HepG2 (cell line): ENCODE measurements around the gene CAGE1. TPM values are rescaled to one million over a fixed set of nuclear protein-coding genes. Genes with fewer than 3 reads are reported as not detected.

Source experiments
- ETV5 ChIP-seq: IDR thresholded peaks from 2 replicates; pipeline ENCODE4 v1.6.1; 2018; ENCODE audit warnings: missing biosample characterization, missing genetic modification reagents, inconsistent platforms, borderline replicate concordance
- HOXD1 ChIP-seq: sonication (generic); formaldehyde crosslinking; IDR thresholded peaks from 2 replicates; pipeline ENCODE4 v1.5.0; 2020; ENCODE audit warnings: missing genetic modification reagents
- ISL2 ChIP-seq: sonication (generic); formaldehyde crosslinking; IDR thresholded peaks from 2 replicates; pipeline ENCODE4 v1.5.0; 2020; ENCODE audit warnings: missing genetic modification reagents
- RBM39 ChIP-seq: fragments of 200-400 bp; formaldehyde crosslinking; IDR thresholded peaks from one replicate; pipeline ENCODE4 v1.6.1; 2018; ENCODE audit warnings: antibody characterized with exemption, mild to moderate bottlenecking, low read depth, low read length; ENCODE audit not compliant: poor library complexity, severe bottlenecking
- RXRB ChIP-seq: IDR thresholded peaks from 2 replicates; pipeline ENCODE4 v1.6.1; 2016; ENCODE audit warnings: borderline replicate concordance, missing genetic modification reagents, missing compliant biosample characterization
- SNAPC2 ChIP-seq: sonication (generic); formaldehyde crosslinking; IDR thresholded peaks from 2 replicates; pipeline ENCODE4 v1.8.1; 2022; ENCODE audit warnings: mild to moderate bottlenecking, missing genetic modification reagents
- TBP ChIP-seq: sonication (generic); formaldehyde crosslinking; IDR thresholded peaks from 2 replicates; pipeline ENCODE4 v1.5.0; 2020; ENCODE audit warnings: missing genetic modification reagents
- TEAD3 ChIP-seq: optimal IDR thresholded peaks from 2 replicates; pipeline ENCODE3; 2016; ENCODE audit warnings: borderline replicate concordance
- ZNF138 ChIP-seq: sonication (generic); formaldehyde crosslinking; IDR thresholded peaks from 2 replicates; pipeline ENCODE4 v1.5.0; 2020; ENCODE audit warnings: mild to moderate bottlenecking, low read depth, missing genetic modification reagents
- ZNF614 ChIP-seq: IDR thresholded peaks from 2 replicates; pipeline ENCODE4 v1.6.1; 2018; ENCODE audit warnings: missing biosample characterization, missing genetic modification reagents, inconsistent platforms, borderline replicate concordance
- ZNF674 ChIP-seq: sonication (generic); formaldehyde crosslinking; IDR thresholded peaks from 2 replicates; pipeline ENCODE4 v1.5.0; 2020; ENCODE audit warnings: low read depth, mild to moderate bottlenecking, missing genetic modification reagents
- ZNF768 ChIP-seq: sonication (generic); formaldehyde crosslinking; IDR thresholded peaks from 2 replicates; pipeline ENCODE4 v1.4.0; 2020; ENCODE audit warnings: missing genetic modification reagents
- ZNF879 ChIP-seq: sonication (generic); formaldehyde crosslinking; IDR thresholded peaks from 2 replicates; pipeline ENCODE4 v1.8.1; 2023; ENCODE audit warnings: missing genetic modification reagents
- polyA plus RNA-seq, 8 experiments: library from polyadenylated mRNA; depleted of rRNA in 3 of 8; stranded (reverse) in 7 of 8; unstranded in 1 of 8; fragments of >200 nt; fragmentation: Illumina TruSeq in 4 of 8; extraction: Trizol in 4 of 8; gene quantifications; 2 replicates each; pipeline versions ENCODE4 v1.2.1 to v1.2.3, GENCODE V29; 2011 to 2016; ENCODE audit warnings: low read depth in 4 of 8, missing spikeins in 1 of 8, mixed read lengths in 1 of 8; ENCODE audit not compliant: insufficient read depth in 1 of 8
- total RNA-seq, 5 experiments: library from RNA; depleted of rRNA; stranded (reverse); fragments of >200 nt; fragmentation: Illumina TruSeq; extraction: Trizol; gene quantifications; 2 replicates each; pipeline ENCODE4 v1.2.3, GENCODE V29; 2016; ENCODE audit warnings: low read depth in 1 of 5
- TF ChIP-seq, protein P1 (sequence below): sonication (generic); formaldehyde crosslinking; IDR thresholded peaks from 2 replicates; pipeline ENCODE4 v1.5.0; 2020; ENCODE audit warnings: missing genetic modification reagents, mild to moderate bottlenecking, borderline replicate concordance
- TF ChIP-seq, protein P2 (sequence below): sonication (generic); formaldehyde crosslinking; IDR thresholded peaks from 2 replicates; pipeline ENCODE4 v1.4.0; 2020; ENCODE audit warnings: missing genetic modification reagents
- TF ChIP-seq, protein P3 (sequence below): sonication (generic); formaldehyde crosslinking; IDR thresholded peaks from 2 replicates; pipeline ENCODE4 v1.5.0; 2020; ENCODE audit warnings: missing genetic modification reagents
- TF ChIP-seq, protein P4 (sequence below): sonication (generic); formaldehyde crosslinking; IDR thresholded peaks from 2 replicates; pipeline ENCODE4 v1.5.0; 2020; ENCODE audit warnings: mild to moderate bottlenecking, missing genetic modification reagents, borderline replicate concordance

Gene CAGE1
- total and polyA plus RNA-seq, 2 of the 13 experiments (the other 11 are each of a cell fraction or from before 2014, with no cell fraction given): 0.03 to 0.15 TPM

DNA sequence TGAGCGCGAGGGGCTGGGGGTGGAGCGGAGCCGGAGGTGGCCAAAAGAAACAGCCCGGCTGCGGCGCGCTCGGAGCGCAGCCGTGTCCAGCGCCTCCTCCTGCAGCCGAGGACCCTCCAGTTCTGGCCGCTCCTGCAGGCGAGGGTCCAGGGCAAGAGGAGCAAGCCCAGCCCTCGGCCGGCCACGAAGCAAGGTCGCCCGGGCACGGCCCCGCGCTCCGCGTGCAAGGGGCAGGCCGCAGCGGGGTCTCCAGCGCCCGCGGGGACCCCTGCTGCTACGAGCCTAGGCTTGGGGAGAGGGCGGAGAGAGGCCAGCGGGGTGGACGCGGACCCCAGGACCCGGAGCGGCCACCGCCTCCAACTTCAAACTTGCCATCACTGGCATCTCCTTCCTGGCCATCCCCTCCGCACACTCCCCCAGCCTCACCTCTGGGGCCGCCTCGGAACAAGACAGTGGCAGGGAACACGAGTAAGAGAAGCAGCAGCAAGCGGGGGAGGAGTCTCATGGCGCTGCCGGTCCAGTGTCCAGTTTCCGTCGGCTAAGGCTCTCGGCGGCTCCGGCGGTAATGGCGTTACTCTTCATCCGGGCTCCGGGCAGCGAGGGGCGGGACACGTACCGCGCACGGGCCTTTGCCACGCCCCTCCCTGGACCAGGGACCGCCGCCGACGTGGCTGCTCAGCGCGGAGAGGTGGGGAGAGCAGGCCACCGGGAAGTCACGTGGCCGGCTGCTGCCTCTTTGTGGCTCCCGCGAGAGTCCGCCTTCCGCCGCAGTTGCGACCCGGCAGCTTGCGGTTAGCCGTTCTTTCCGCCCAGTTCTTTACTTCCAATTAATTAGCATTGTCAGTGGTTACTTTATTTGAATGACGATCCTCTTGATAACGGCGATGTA lies 76.7 kb downstream of the CAGE1 start, which contains the start of gene SSR1 (continued):
- TF ChIP-seq, protein P1, sequence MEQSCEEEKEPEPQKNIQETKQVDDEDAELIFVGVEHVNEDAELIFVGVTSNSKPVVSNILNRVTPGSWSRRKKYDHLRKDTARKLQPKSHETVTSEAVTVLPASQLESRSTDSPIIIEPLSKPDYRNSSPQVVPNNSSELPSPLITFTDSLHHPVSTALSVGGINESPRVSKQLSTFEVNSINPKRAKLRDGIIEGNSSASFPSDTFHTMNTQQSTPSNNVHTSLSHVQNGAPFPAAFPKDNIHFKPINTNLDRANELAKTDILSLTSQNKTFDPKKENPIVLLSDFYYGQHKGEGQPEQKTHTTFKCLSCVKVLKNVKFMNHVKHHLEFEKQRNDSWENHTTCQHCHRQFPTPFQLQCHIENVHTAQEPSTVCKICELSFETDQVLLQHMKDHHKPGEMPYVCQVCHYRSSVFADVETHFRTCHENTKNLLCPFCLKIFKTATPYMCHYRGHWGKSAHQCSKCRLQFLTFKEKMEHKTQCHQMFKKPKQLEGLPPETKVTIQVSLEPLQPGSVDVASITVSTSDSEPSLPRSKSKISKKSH (CRISPR knock-in tag): peak; percentile 80; the same call in 1 of the 2 replicates
- TF ChIP-seq, protein P2, sequence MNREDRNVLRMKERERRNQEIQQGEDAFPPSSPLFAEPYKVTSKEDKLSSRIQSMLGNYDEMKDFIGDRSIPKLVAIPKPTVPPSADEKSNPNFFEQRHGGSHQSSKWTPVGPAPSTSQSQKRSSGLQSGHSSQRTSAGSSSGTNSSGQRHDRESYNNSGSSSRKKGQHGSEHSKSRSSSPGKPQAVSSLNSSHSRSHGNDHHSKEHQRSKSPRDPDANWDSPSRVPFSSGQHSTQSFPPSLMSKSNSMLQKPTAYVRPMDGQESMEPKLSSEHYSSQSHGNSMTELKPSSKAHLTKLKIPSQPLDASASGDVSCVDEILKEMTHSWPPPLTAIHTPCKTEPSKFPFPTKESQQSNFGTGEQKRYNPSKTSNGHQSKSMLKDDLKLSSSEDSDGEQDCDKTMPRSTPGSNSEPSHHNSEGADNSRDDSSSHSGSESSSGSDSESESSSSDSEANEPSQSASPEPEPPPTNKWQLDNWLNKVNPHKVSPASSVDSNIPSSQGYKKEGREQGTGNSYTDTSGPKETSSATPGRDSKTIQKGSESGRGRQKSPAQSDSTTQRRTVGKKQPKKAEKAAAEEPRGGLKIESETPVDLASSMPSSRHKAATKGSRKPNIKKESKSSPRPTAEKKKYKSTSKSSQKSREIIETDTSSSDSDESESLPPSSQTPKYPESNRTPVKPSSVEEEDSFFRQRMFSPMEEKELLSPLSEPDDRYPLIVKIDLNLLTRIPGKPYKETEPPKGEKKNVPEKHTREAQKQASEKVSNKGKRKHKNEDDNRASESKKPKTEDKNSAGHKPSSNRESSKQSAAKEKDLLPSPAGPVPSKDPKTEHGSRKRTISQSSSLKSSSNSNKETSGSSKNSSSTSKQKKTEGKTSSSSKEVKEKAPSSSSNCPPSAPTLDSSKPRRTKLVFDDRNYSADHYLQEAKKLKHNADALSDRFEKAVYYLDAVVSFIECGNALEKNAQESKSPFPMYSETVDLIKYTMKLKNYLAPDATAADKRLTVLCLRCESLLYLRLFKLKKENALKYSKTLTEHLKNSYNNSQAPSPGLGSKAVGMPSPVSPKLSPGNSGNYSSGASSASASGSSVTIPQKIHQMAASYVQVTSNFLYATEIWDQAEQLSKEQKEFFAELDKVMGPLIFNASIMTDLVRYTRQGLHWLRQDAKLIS: no peak
- peak; percentile 18; the same call in 1 of the 2 replicates for TF ChIP-seq TBP (CRISPR knock-in tag)
- peak; percentile 55 for TF ChIP-seq ZNF768 (CRISPR knock-in tag)
- peak; percentile 56 for TF ChIP-seq RXRB (CRISPR knock-in tag)
- TF ChIP-seq, protein P3, sequence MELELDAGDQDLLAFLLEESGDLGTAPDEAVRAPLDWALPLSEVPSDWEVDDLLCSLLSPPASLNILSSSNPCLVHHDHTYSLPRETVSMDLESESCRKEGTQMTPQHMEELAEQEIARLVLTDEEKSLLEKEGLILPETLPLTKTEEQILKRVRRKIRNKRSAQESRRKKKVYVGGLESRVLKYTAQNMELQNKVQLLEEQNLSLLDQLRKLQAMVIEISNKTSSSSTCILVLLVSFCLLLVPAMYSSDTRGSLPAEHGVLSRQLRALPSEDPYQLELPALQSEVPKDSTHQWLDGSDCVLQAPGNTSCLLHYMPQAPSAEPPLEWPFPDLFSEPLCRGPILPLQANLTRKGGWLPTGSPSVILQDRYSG (CRISPR knock-in tag): no peak
- TF ChIP-seq, protein P4, sequence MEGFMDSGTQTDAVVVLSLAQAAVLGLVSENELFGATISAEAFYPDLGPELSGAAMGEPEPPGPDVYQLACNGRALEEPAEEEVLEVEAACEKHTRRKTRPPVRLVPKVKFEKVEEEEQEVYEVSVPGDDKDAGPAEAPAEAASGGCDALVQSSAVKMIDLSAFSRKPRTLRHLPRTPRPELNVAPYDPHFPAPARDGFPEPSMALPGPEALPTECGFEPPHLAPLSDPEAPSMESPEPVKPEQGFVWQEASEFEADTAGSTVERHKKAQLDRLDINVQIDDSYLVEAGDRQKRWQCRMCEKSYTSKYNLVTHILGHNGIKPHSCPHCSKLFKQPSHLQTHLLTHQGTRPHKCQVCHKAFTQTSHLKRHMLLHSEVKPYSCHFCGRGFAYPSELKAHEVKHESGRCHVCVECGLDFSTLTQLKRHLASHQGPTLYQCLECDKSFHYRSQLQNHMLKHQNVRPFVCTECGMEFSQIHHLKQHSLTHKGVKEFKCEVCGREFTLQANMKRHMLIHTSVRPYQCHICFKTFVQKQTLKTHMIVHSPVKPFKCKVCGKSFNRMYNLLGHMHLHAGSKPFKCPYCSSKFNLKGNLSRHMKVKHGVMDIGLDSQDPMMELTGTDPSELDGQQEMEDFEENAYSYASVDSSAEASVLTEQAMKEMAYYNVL (CRISPR knock-in tag): peak; percentile 51
- peak; percentile 47; the same call in 1 of the 2 replicates for TF ChIP-seq ZNF879 (CRISPR knock-in tag)
- peak; percentile 74 for TF ChIP-seq TEAD3 (CRISPR knock-in tag)
- TF ChIP-seq SNAPC2: peak; percentile 76
- peak; percentile 79; the same call in 1 of the 2 replicates for TF ChIP-seq ZNF674 (CRISPR knock-in tag)
- TF ChIP-seq ZNF614 (CRISPR knock-in tag): peak; percentile 94
- TF ChIP-seq ISL2 (CRISPR knock-in tag): peak; percentile 86
- TF ChIP-seq ZNF138: no peak; the same call in none of the 2 replicates
- TF ChIP-seq ETV5: peak; percentile 92
- peak; percentile 90; the same call in 1 of the 2 replicates for TF ChIP-seq HOXD1 (CRISPR knock-in tag)
- peak; percentile 92 for TF ChIP-seq RBM39
